H9 (cell line): Measurements from ENCODE around the gene LRR1. TPM values are rescaled to one million over a fixed set of nuclear protein-coding genes. Genes with fewer than 3 reads are reported as not detected.

ENCODE experiments used
- DNase-seq: peaks from one replicate; pipeline ENCODE4 v3.0.0-alpha.2; 2017
- H2AFZ ChIP-seq: one replicate; pipeline ENCODE4 v1.6.1; 2013; ENCODE audit warnings: mild to moderate bottlenecking, low read length, control low read depth, moderate library complexity
- H2AK5ac ChIP-seq: 2 replicates; pipeline ENCODE4 v1.6.1; 2013; ENCODE audit warnings: low read length, control low read depth, mixed read lengths; ENCODE audit not compliant: insufficient read length
- H2BK120ac ChIP-seq: one replicate; pipeline ENCODE4 v1.6.1; 2013; ENCODE audit warnings: low read depth, mild to moderate bottlenecking, low read length, control low read depth, inconsistent platforms; ENCODE audit not compliant: poor library complexity, severe bottlenecking
- H2BK12ac ChIP-seq: 2 replicates; pipeline ENCODE4 v1.6.1; 2013; ENCODE audit warnings: low read length, control low read depth, mixed read lengths, low read depth; ENCODE audit not compliant: insufficient read length
- H2BK15ac ChIP-seq: 2 replicates; pipeline ENCODE4 v1.6.1; 2013; ENCODE audit warnings: low read depth, low read length, control low read depth
- H2BK20ac ChIP-seq: one replicate; pipeline ENCODE4 v1.6.1; 2013; ENCODE audit warnings: low read depth, mild to moderate bottlenecking, low read length, control low read depth, inconsistent platforms; ENCODE audit not compliant: poor library complexity, severe bottlenecking
- H2BK5ac ChIP-seq: 2 replicates; pipeline ENCODE4 v1.6.1; 2013; ENCODE audit warnings: low read length, control low read depth, mixed read lengths; ENCODE audit not compliant: insufficient read length
- H3K14ac ChIP-seq: 2 replicates; pipeline ENCODE4 v1.6.1; 2013; ENCODE audit warnings: low read length, control low read depth; ENCODE audit not compliant: insufficient read depth
- H3K18ac ChIP-seq: 2 replicates; pipeline ENCODE4 v1.6.1; 2013; ENCODE audit warnings: low read depth, mild to moderate bottlenecking, mixed read lengths, low read length, control low read depth; ENCODE audit not compliant: insufficient read length
- H3K23ac ChIP-seq: 2 replicates; pipeline ENCODE4 v1.6.1; 2013; ENCODE audit warnings: low read length, control low read depth, mixed read lengths, low read depth; ENCODE audit not compliant: insufficient read length
- H3K23me2 ChIP-seq: 2 replicates; pipeline ENCODE4 v1.6.1; 2013; ENCODE audit warnings: low read depth, mild to moderate bottlenecking, mixed read lengths, low read length, control low read depth; ENCODE audit not compliant: insufficient read length, poor library complexity, severe bottlenecking
- H3K27ac ChIP-seq: 2 replicates; pipeline ENCODE4 v1.5.1; 2013; ENCODE audit warnings: low read length, control low read depth, mixed read lengths, low read depth; ENCODE audit not compliant: insufficient read length
- H3K27me3 ChIP-seq: 2 replicates; pipeline ENCODE4 v1.6.1; 2013; ENCODE audit warnings: low read length, control low read depth, inconsistent platforms; ENCODE audit not compliant: insufficient read depth
- H3K4ac ChIP-seq: 2 replicates; pipeline ENCODE4 v1.6.1; 2013; ENCODE audit warnings: low read depth, mild to moderate bottlenecking, control low read depth, inconsistent platforms, low read length, moderate library complexity
- H3K4me1 ChIP-seq: 2 replicates; pipeline ENCODE4 v1.6.1; 2013; ENCODE audit warnings: low read length, control low read depth, inconsistent platforms; ENCODE audit not compliant: insufficient read depth
- H3K4me2 ChIP-seq: 2 replicates; pipeline ENCODE4 v1.6.1; 2013; ENCODE audit warnings: low read length, control low read depth, mixed read lengths; ENCODE audit not compliant: insufficient read length, insufficient read depth
- H3K56ac ChIP-seq: 2 replicates; pipeline ENCODE4 v1.6.1; 2013; ENCODE audit warnings: low read depth, mild to moderate bottlenecking, mixed read lengths, low read length, control low read depth; ENCODE audit not compliant: insufficient read length
- H3K79me1 ChIP-seq: 2 replicates; pipeline ENCODE4 v1.6.1; 2013; ENCODE audit warnings: low read depth, mild to moderate bottlenecking, moderate library complexity, low read length, control low read depth, inconsistent platforms; ENCODE audit not compliant: insufficient read depth, poor library complexity, severe bottlenecking
- H3K79me2 ChIP-seq: 2 replicates; pipeline ENCODE4 v1.6.1; 2013; ENCODE audit warnings: low read length, control low read depth, inconsistent platforms; ENCODE audit not compliant: insufficient read depth
- H3K9ac ChIP-seq: 2 replicates; pipeline ENCODE4 v1.6.1; 2013; ENCODE audit warnings: low read length, control low read depth, mixed read lengths; ENCODE audit not compliant: insufficient read length; ENCODE audit errors: extremely low read depth
- H3K9me3 ChIP-seq: one replicate; pipeline ENCODE4 v1.6.1; 2013; ENCODE audit warnings: low read depth, low read length, inconsistent platforms; ENCODE audit not compliant: control insufficient read depth
- H3T11ph ChIP-seq: one replicate; pipeline ENCODE4 v1.6.1; 2013; ENCODE audit warnings: mild to moderate bottlenecking, low read length, control low read depth, inconsistent platforms
- H4K20me1 ChIP-seq: one replicate; pipeline ENCODE4 v1.6.1; 2013; ENCODE audit not compliant: control insufficient read depth, insufficient read length, insufficient read depth
- H4K5ac ChIP-seq: 2 replicates; pipeline ENCODE4 v1.6.1; 2013; ENCODE audit warnings: low read depth, mild to moderate bottlenecking, mixed read lengths, low read length, control low read depth; ENCODE audit not compliant: insufficient read length
- H4K8ac ChIP-seq: replicated peaks from 2 replicates; pipeline ENCODE4 v1.6.1; 2013; ENCODE audit warnings: low read length, control low read depth, mixed read lengths, low read depth; ENCODE audit not compliant: insufficient read length
- H4K91ac ChIP-seq: 2 replicates; pipeline ENCODE4 v1.6.1; 2013; ENCODE audit warnings: low read depth, mild to moderate bottlenecking, moderate library complexity, mixed read lengths, low read length, control low read depth; ENCODE audit not compliant: insufficient read length
- H3K27ac Mint-ChIP-seq, 3 experiments: 2 replicates in 2 of 3; 3 replicates in 1 of 3; pipeline ENCODE4 v1.8.0; 2020 to 2021; ENCODE audit warnings: mixed read lengths in 3 of 3, mild to moderate bottlenecking in 1 of 3, moderate library complexity in 1 of 3
- H3K27me3 Mint-ChIP-seq: 2 replicates; pipeline ENCODE4 v1.8.0; 2021; ENCODE audit warnings: low read depth, mild to moderate bottlenecking, moderate library complexity, mixed read lengths
- H3K36me3 Mint-ChIP-seq, 3 experiments: 2 replicates in 2 of 3; 3 replicates in 1 of 3; pipeline ENCODE4 v1.8.0; 2020 to 2021; ENCODE audit warnings: low read depth in 3 of 3, mixed read lengths in 3 of 3; ENCODE audit not compliant: insufficient read depth in 1 of 3
- H3K4me1 Mint-ChIP-seq, 2 experiments: 2 replicates each; pipeline ENCODE4 v1.8.0; 2020; ENCODE audit warnings: mixed read lengths in 2 of 2
- H3K4me3 Mint-ChIP-seq, 2 experiments: 2 replicates in 1 of 2; 3 replicates in 1 of 2; pipeline ENCODE4 v1.8.0; 2020 to 2021; ENCODE audit warnings: mild to moderate bottlenecking in 2 of 2, mixed read lengths in 2 of 2, moderate library complexity in 1 of 2
- H3K9me3 Mint-ChIP-seq, 2 experiments: 2 replicates in 1 of 2; 3 replicates in 1 of 2; pipeline ENCODE4 v1.8.0; 2020; ENCODE audit warnings: mild to moderate bottlenecking in 2 of 2, mixed read lengths in 2 of 2, moderate library complexity in 1 of 2
- CTCF ChIP-seq: fragments of 200-600 bp; sonication (generic); conservative IDR thresholded peaks from 3 replicates; pipeline ENCODE4 v1.8.0; 2021; ENCODE audit warnings: antibody characterized with exemption, mild to moderate bottlenecking
- WGBS: extraction: QIAGEN DNeasy Blood & Tissue Kit; methylation state at CpG from one replicate; pipeline ENCODE4 v1.1.7; 2013; ENCODE audit warnings: missing lambda C conversion rate, low lambda C conversion rate, mixed read lengths; ENCODE audit not compliant: insufficient read length; ENCODE audit errors: extremely low coverage; 5-methylcytosine and 5-hydroxymethylcytosine counted together
- total RNA-seq: library from RNA; stranded (reverse); gene quantifications from 2 replicates; pipeline ENCODE4 v1.2.1, GENCODE V29; 2021

LRR1 gene
- total RNA-seq, 1 experiment from 2014 or later, result 38.6 TPM

GRCh38 chr14:49566714-49567113, 32.0 kb upstream of the LRR1 start:
- no peaks in the 10 kb centered on the region for H4K20me1 ChIP-seq
- no peaks in the 10 kb centered on the region for H3K27me3 ChIP-seq
- no peak overlapping the region for H2BK20ac ChIP-seq
- H2AK5ac ChIP-seq, result no peak overlapping the region
- no peaks in the 10 kb centered on the region for H3K79me2 ChIP-seq
- H4K8ac ChIP-seq, result no peak overlapping the region
- H2BK15ac ChIP-seq, result no peak overlapping the region
- no peak overlapping the region for H2BK5ac ChIP-seq
- H4K5ac ChIP-seq, result no peak overlapping the region
- Mint-ChIP-seq H3K36me3 (peaks cover 6 to 8% (median 6%) of the 10 kb centered on the region in 3 experiments), H3K4me3 (no peak overlapping the region), H3K27me3 (no peaks in the 10 kb centered on the region), H3K27ac (no peak overlapping the region; a peak in 1 of 7 replicates), H3K4me1 (peaks cover 0 to 6% of the 10 kb centered on the region in 2 experiments; a peak in 2 of 4 replicates), H3K9me3 (peaks cover 0 to 7% of the 10 kb centered on the region in 2 experiments; a peak in 4 of 5 replicates)
- no peak overlapping the region for H3K14ac ChIP-seq
- TF ChIP-seq CTCF, result no peak
- H3K4me1 ChIP-seq, result no peaks in the 10 kb centered on the region
- DNase-seq, result no peak
- H3K27ac ChIP-seq, result no peak overlapping the region
- H3K18ac ChIP-seq, result no peak overlapping the region
- H3K23me2 ChIP-seq, result no peaks in the 10 kb centered on the region
- no peak overlapping the region for H3K56ac ChIP-seq
- no peaks in the 10 kb centered on the region for H3K9me3 ChIP-seq
- no peak overlapping the region for H3T11ph ChIP-seq
- no CpG with 5 or more reads among the region's 12 CpGs for WGBS
- no peak overlapping the region for H2AFZ ChIP-seq
- H3K79me1 ChIP-seq, result no peaks in the 10 kb centered on the region
- no peak overlapping the region for H2BK12ac ChIP-seq
- H4K91ac ChIP-seq, result no peak overlapping the region
- H3K9ac ChIP-seq, result no peak overlapping the region
- H3K4ac ChIP-seq, result no peak overlapping the region
- H3K4me2 ChIP-seq, result no peak overlapping the region
- H2BK120ac ChIP-seq, result no peak overlapping the region
- H3K23ac ChIP-seq, result no peak overlapping the region
